GM12878 (cell line): ENCODE data around the gene TPD52L2.

Source experiments
- CTCF ChIP-seq, 3 experiments: IDR thresholded peaks in 2 of 3; conservative IDR thresholded peaks in 1 of 3; 2 replicates each; pipeline ENCODE4 v1.5.1; 2011; ENCODE audit warnings: low read depth in 3 of 3, low read length in 3 of 3, mild to moderate bottlenecking in 3 of 3, control low read depth in 2 of 3, moderate library complexity in 2 of 3, inconsistent platforms in 1 of 3, mixed read lengths in 1 of 3; ENCODE audit not compliant: control insufficient read depth in 2 of 3, insufficient read depth in 1 of 3; ENCODE audit errors: extremely low read depth in 1 of 3
- EGR1 ChIP-seq, 2 experiments: IDR thresholded peaks; 1 replicate in 1 of 2; 2 replicates in 1 of 2; pipeline ENCODE4 v1.6.1; 2011 to 2012; ENCODE audit warnings: low read depth in 2 of 2, low read length in 2 of 2, borderline replicate concordance in 1 of 2, mild to moderate bottlenecking in 1 of 2, moderate library complexity in 1 of 2
- KDM1A ChIP-seq: fragments of 200-600 bp; sonication (generic); IDR thresholded peaks from 2 replicates; pipeline ENCODE4 v1.6.1; 2016; ENCODE audit warnings: borderline replicate concordance
- MAX ChIP-seq: IDR thresholded peaks from 2 replicates; pipeline ENCODE4 v1.6.1; 2012; ENCODE audit warnings: low read depth, low read length, improper control_type of control experiment
- NFIC ChIP-seq: IDR thresholded peaks from 2 replicates; pipeline ENCODE4 v1.6.1; 2012; ENCODE audit warnings: low read depth, mild to moderate bottlenecking, inconsistent platforms, low read length, moderate library complexity
- NR2F1 ChIP-seq: fragments of 450-650 bp; conservative IDR thresholded peaks from 2 replicates; pipeline ENCODE4 v1.6.1; 2017; ENCODE audit warnings: mild to moderate bottlenecking
- PBX3 ChIP-seq: IDR thresholded peaks from 2 replicates; pipeline ENCODE4 v1.6.1; 2011; ENCODE audit warnings: mild to moderate bottlenecking, low read depth, low read length, moderate library complexity; ENCODE audit not compliant: insufficient replicate concordance
- POLR2A ChIP-seq: IDR thresholded peaks from 2 replicates; pipeline ENCODE4 v1.6.1; 2011; ENCODE audit warnings: low read depth, mild to moderate bottlenecking, low read length
- POLR2AphosphoS2 ChIP-seq: IDR thresholded peaks from 2 replicates; pipeline ENCODE4 v1.6.1; 2011; ENCODE audit warnings: low read depth, mild to moderate bottlenecking, low read length, improper control_type of control experiment, moderate library complexity
- POLR2AphosphoS5 ChIP-seq: IDR thresholded peaks from 2 replicates; pipeline ENCODE4 v1.6.1; 2011; ENCODE audit warnings: mild to moderate bottlenecking, low read length, inconsistent platforms
- POU2F2 ChIP-seq: IDR thresholded peaks from 3 replicates; pipeline ENCODE4 v1.6.1; 2011; ENCODE audit warnings: low read depth, mild to moderate bottlenecking, low read length, borderline replicate concordance
- RELA ChIP-seq: fragments of 450-650 bp; IDR thresholded peaks from 2 replicates; pipeline ENCODE4 v1.8.0; 2014; ENCODE audit warnings: borderline replicate concordance; ENCODE audit not compliant: partially characterized antibody
- SIN3A ChIP-seq: IDR thresholded peaks from 2 replicates; pipeline ENCODE4 v1.6.1; 2012; ENCODE audit warnings: low read depth, low read length, improper control_type of control experiment
- ZNF217 ChIP-seq: fragments of 450-650 bp; IDR thresholded peaks from 2 replicates; pipeline ENCODE4 v1.6.1; 2017; ENCODE audit warnings: antibody characterized with exemption, mild to moderate bottlenecking

- TF ChIP-seq POLR2A (no peak), CTCF (IDR thresholded peaks at IDR 0.05 in 2 of 3, conservative IDR thresholded peaks at IDR 0.05 in 1 of 3; ENCODE audit: control insufficient read depth in 2 of 3, extremely low read depth in 1 of 3, insufficient read depth in 1 of 3, low read depth in 3 of 3, low read length in 3 of 3) (no peak), NR2F1 (no peak), ZNF217 (no peak), KDM1A (no peak), MAX (no peak), POLR2AphosphoS2 (no peak), NFIC (no peak), PBX3 (no peak), POLR2AphosphoS5 (no peak), SIN3A (no peak), EGR1 (IDR thresholded peaks at IDR 0.05; ENCODE audit: borderline replicate concordance in 1 of 2, low read depth in 2 of 2, low read length in 2 of 2) (no peak), RELA (no peak), POU2F2 (no peak)
Observed at GRCh38 chr20:63898882-63899558, 34.0 kb downstream of the TPD52L2 start.
